Loucy (cell line): ENCODE data around the gene GSX1.
A peak's percentile ranks its signal among the peaks of the same experiment; 100 is the strongest.
"Not testable (repeated sequence)": the region's sequence is repeated elsewhere in the genome, so short reads cannot be mapped to it uniquely, and the experiment has no call there.

Source experiments
- H2AFZ ChIP-seq: fragments of 200-600 bp; sonication (generic); 2 replicates; pipeline ENCODE4 v1.6.0; 2016; ENCODE audit warnings: antibody characterized with exemption, mild to moderate bottlenecking, low read length, moderate library complexity
- H3F3A ChIP-seq: fragments of 200-600 bp; 2 replicates; pipeline ENCODE4 v1.6.0; 2016; ENCODE audit warnings: antibody characterized with exemption, low read depth, mild to moderate bottlenecking
- H3K27me3 ChIP-seq: fragments of 200-600 bp; sonication (generic); 2 replicates; pipeline ENCODE4 v1.6.1; 2014; ENCODE audit warnings: low read length, mild to moderate bottlenecking; ENCODE audit not compliant: insufficient read depth, poor library complexity, severe bottlenecking
- H3K36me3 ChIP-seq: fragments of 200-600 bp; sonication (generic); 2 replicates; pipeline ENCODE4 v1.6.1; 2016; ENCODE audit warnings: low read length; ENCODE audit not compliant: insufficient read depth
- H3K4me1 ChIP-seq: fragments of 200-600 bp; sonication (generic); 2 replicates; pipeline ENCODE4 v1.5.1; 2014; ENCODE audit warnings: low read length, mild to moderate bottlenecking; ENCODE audit not compliant: insufficient read depth, poor library complexity, severe bottlenecking
- H3K4me2 ChIP-seq: fragments of 200-600 bp; sonication (generic); 2 replicates; pipeline ENCODE4 v1.6.0; 2014; ENCODE audit warnings: antibody characterized with exemption, low read length, low read depth, mild to moderate bottlenecking; ENCODE audit not compliant: poor library complexity, severe bottlenecking
- H3K4me3 ChIP-seq: fragments of 200-600 bp; sonication (generic); 2 replicates; pipeline ENCODE4 v1.5.1; 2014; ENCODE audit warnings: low read length, mild to moderate bottlenecking, mixed read lengths; ENCODE audit not compliant: poor library complexity, severe bottlenecking
- H3K79me2 ChIP-seq: fragments of 200-600 bp; sonication (generic); 2 replicates; pipeline ENCODE4 v1.6.1; 2014; ENCODE audit warnings: low read length; ENCODE audit not compliant: insufficient read depth
- H3K9ac ChIP-seq: fragments of 200-600 bp; sonication (generic); 2 replicates; pipeline ENCODE4 v1.6.0; 2014; ENCODE audit warnings: mild to moderate bottlenecking, low read depth, low read length, moderate library complexity; ENCODE audit not compliant: poor library complexity, severe bottlenecking
- H3K9me2 ChIP-seq: fragments of 200-600 bp; sonication (generic); replicated peaks from 2 replicates; pipeline ENCODE4 v1.6.1; 2016; ENCODE audit warnings: low read depth, low read length, mixed read lengths
- H3K9me3 ChIP-seq: fragments of 200-600 bp; sonication (generic); 2 replicates; pipeline ENCODE4 v1.6.1; 2014; ENCODE audit warnings: mild to moderate bottlenecking, antibody characterized with exemption, low read length, low read depth; ENCODE audit not compliant: insufficient read depth
- H4K20me1 ChIP-seq: fragments of 200-600 bp; sonication (generic); 2 replicates; pipeline ENCODE4 v1.6.0; 2014; ENCODE audit warnings: antibody characterized with exemption, low read length, mild to moderate bottlenecking; ENCODE audit not compliant: insufficient read depth, poor library complexity, severe bottlenecking
- EZH2phosphoT487 ChIP-seq: fragments of 200-600 bp; IDR thresholded peaks from 2 replicates; pipeline ENCODE4 v1.6.1; 2018; ENCODE audit warnings: antibody characterized with exemption, mild to moderate bottlenecking, moderate library complexity, borderline replicate concordance
- TF ChIP-seq, protein P1 (sequence below): fragments of 200-600 bp; sonication (generic); conservative IDR thresholded peaks from 2 replicates; pipeline ENCODE4 v1.5.1; 2014; ENCODE audit warnings: mild to moderate bottlenecking, antibody characterized with exemption, low read length

The GSX1 gene

DNA sequence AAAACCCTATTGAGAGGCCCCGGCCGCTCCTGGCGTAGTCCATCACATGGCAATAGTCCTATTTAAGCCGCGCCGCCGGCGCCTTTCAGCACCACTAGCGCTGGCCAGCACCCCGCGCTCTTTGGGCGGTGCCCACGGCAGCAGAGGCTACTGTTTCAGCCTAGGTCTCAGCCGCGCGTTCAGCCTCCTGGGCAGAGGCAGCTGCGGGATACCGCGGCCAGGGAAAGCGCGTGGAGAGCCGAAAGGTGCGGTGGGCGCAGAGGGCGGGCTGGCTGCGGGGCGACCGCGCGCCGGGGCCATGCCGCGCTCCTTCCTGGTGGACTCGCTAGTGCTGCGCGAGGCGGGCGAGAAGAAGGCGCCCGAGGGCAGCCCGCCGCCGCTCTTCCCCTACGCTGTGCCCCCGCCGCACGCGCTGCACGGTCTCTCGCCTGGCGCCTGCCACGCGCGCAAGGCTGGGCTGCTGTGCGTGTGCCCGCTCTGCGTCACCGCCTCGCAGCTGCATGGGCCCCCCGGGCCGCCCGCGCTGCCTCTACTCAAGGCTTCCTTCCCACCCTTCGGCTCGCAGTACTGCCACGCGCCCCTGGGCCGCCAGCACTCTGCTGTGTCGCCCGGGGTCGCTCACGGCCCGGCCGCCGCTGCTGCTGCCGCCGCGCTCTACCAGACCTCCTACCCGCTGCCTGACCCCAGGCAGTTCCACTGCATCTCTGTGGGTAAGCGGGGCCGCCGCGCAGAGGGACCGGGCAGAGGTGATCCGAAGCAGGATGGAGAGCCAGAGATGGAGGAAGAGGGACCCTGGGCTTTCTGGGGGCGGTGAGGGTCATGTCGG is at the start of gene GSX1:
TSS of gene GSX1 (plus strand) at position 91 of the 826 bp plus-strand sequence. CDS start at position 299, 208 bp downstream.
- H3K9me3 ChIP-seq = no peaks in the 10 kb centered on the region
- peak within 1 kb of the TSS; percentile 82; the same call in 1 of the 2 replicates for H2AFZ ChIP-seq
- H3K79me2 ChIP-seq = no peaks in the 10 kb centered on the region
- H3K36me3 ChIP-seq = no peaks in the 10 kb centered on the region
- peaks cover 28% of the 10 kb centered on the region for H3K4me1 ChIP-seq
- peak within 1 kb of the TSS; percentile 74 for H3K9ac ChIP-seq
- TF ChIP-seq EZH2phosphoT487 = no peak
- TF ChIP-seq, protein P1, sequence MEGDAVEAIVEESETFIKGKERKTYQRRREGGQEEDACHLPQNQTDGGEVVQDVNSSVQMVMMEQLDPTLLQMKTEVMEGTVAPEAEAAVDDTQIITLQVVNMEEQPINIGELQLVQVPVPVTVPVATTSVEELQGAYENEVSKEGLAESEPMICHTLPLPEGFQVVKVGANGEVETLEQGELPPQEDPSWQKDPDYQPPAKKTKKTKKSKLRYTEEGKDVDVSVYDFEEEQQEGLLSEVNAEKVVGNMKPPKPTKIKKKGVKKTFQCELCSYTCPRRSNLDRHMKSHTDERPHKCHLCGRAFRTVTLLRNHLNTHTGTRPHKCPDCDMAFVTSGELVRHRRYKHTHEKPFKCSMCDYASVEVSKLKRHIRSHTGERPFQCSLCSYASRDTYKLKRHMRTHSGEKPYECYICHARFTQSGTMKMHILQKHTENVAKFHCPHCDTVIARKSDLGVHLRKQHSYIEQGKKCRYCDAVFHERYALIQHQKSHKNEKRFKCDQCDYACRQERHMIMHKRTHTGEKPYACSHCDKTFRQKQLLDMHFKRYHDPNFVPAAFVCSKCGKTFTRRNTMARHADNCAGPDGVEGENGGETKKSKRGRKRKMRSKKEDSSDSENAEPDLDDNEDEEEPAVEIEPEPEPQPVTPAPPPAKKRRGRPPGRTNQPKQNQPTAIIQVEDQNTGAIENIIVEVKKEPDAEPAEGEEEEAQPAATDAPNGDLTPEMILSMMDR = no peak
- H3K9me2 ChIP-seq = no peaks in the 10 kb centered on the region
- peak within 1 kb of the TSS; percentile 99 for H3K4me2 ChIP-seq
- H3F3A ChIP-seq = no peaks in the 10 kb centered on the region
- H4K20me1 ChIP-seq = no peaks in the 10 kb centered on the region
- peak within 1 kb of the TSS; percentile 71 for H3K4me3 ChIP-seq
- no peaks in the 10 kb centered on the region for H3K27me3 ChIP-seq

DNA sequence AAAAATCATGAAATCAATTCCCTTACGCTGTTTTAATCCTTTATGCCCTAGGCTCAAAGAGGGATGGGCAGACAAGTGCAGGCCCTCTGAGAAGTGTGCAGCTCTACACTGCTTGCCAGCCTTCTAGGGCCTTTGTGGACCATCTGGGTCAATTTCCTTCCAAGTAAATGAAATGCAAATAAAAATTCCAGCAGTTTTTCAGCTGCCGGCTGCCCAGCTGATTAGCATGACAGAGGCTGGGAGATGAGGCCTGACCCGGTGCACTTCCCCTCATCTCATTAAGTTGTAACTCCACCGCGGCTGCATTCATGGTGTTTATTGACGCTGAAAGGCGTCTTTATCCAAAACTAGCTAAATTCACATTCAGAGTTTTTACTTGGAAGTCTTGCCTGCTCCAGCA is 47.5 kb upstream of the GSX1 start:
- no peaks in the 10 kb centered on the region for H4K20me1 ChIP-seq
- no peaks in the 10 kb centered on the region for H3K9me2 ChIP-seq
- H3K79me2 ChIP-seq = no peaks in the 10 kb centered on the region
- no peaks in the 10 kb centered on the region for H3K27me3 ChIP-seq
- no peaks in the 10 kb centered on the region for H3K36me3 ChIP-seq
- no peak overlapping the region for H2AFZ ChIP-seq
- H3K4me3 ChIP-seq = no peak overlapping the region
- H3K9ac ChIP-seq = no peak overlapping the region
- H3K4me1 ChIP-seq = no peaks in the 10 kb centered on the region
- no peak for TF ChIP-seq EZH2phosphoT487
- TF ChIP-seq, protein P1 = no peak
- no peaks in the 10 kb centered on the region for H3K9me3 ChIP-seq
- H3F3A ChIP-seq = no peaks in the 10 kb centered on the region
- no peak overlapping the region for H3K4me2 ChIP-seq

DNA sequence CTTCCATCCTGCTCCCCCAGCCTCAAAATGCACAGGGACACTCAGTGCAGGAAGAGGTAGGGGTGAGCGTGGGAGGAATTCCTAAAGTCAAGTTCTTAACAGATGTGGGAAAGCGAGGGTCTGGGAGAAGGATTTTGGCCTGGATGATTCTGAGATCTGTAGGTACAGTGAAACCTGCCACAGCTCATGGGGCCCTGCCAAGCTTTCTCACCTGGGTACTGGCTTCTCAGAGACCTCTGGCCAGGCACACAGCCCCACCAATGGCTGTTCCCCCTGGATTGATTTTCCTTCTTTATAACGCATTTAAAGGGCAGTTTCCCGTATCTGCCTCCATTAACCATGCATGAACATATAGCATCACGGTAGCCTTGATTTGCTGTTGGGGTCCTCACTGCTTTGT is 47.0 kb upstream of the GSX1 start:
- Histone ChIP-seq H3K4me1 (no peaks in the 10 kb centered on the region), H3K9ac (no peak overlapping the region), H4K20me1 (no peaks in the 10 kb centered on the region), H3K36me3 (no peaks in the 10 kb centered on the region), H3K9me2 (no peaks in the 10 kb centered on the region), H3K79me2 (no peaks in the 10 kb centered on the region), H3K27me3 (no peaks in the 10 kb centered on the region), H3K9me3 (no peaks in the 10 kb centered on the region), H3K4me2 (no peak overlapping the region), H3K4me3 (no peak overlapping the region), H3F3A (no peaks in the 10 kb centered on the region), H2AFZ (no peak overlapping the region)
- TF ChIP-seq, protein P1 = no peak
- no peak for TF ChIP-seq EZH2phosphoT487

- not testable (repeated sequence) for H3K9me3 ChIP-seq, H3K36me3 ChIP-seq, H3K4me2 ChIP-seq, H3K4me1 ChIP-seq, H3K4me3 ChIP-seq, H2AFZ ChIP-seq, H4K20me1 ChIP-seq, H3F3A ChIP-seq, H3K9ac ChIP-seq, H3K79me2 ChIP-seq, H3K27me3 ChIP-seq, H3K9me2 ChIP-seq
Measured at GRCh38 chr13:27748143-27748542, 44.1 kb upstream of the GSX1 start.
